HepG2 (cell line): ENCODE measurements around the gene MAN1B1. TPM values are rescaled to one million over a fixed set of nuclear protein-coding genes. Genes with fewer than 3 reads are reported as not detected.
A peak's percentile ranks its signal among the peaks of the same experiment; 100 is the strongest.

Experiments
- BCL6 ChIP-seq: IDR thresholded peaks from 2 replicates; pipeline ENCODE4 v1.6.1; 2016; ENCODE audit warnings: missing genetic modification reagents, missing compliant biosample characterization
- HMGA1 ChIP-seq: sonication (generic); formaldehyde crosslinking; conservative IDR thresholded peaks from 2 replicates; pipeline ENCODE4 v1.4.0; 2020; ENCODE audit warnings: missing genetic modification reagents
- MATR3 ChIP-seq: sonication (generic); formaldehyde crosslinking; IDR thresholded peaks from 2 replicates; pipeline ENCODE4 v1.4.0; 2020; ENCODE audit warnings: missing genetic modification reagents
- MAZ ChIP-seq, 2 experiments: sonication (generic) in 1 of 2; formaldehyde crosslinking in 1 of 2; IDR thresholded peaks; 2 replicates each; pipeline versions ENCODE4 v1.5.0 to v1.6.1; 2012 to 2020; ENCODE audit warnings: low read depth in 2 of 2, mild to moderate bottlenecking in 2 of 2, borderline replicate concordance in 1 of 2, improper control_type of control experiment in 1 of 2, low read length in 1 of 2, missing genetic modification reagents in 1 of 2, moderate library complexity in 1 of 2
- NR1H2 ChIP-seq: sonication (generic); formaldehyde crosslinking; IDR thresholded peaks from 2 replicates; pipeline ENCODE4 v1.8.1; 2022; ENCODE audit warnings: low read depth, missing genetic modification reagents, borderline replicate concordance
- PHF8 ChIP-seq: sonication (generic); formaldehyde crosslinking; IDR thresholded peaks from 2 replicates; pipeline ENCODE4 v1.5.0; 2020; ENCODE audit warnings: missing genetic modification reagents
- SMC3 ChIP-seq: IDR thresholded peaks from 2 replicates; pipeline ENCODE4 v1.6.1; 2011; ENCODE audit warnings: low read length, improper control_type of control experiment
- SOX13 ChIP-seq, 3 experiments: fragments of 450-650 bp in 1 of 3; sonication (generic) in 1 of 3; formaldehyde crosslinking in 1 of 3; IDR thresholded peaks in 2 of 3; conservative IDR thresholded peaks in 1 of 3; 2 replicates each; pipeline versions ENCODE4 v1.5.0 to v1.6.1; 2016 to 2020; ENCODE audit warnings: antibody characterized with exemption in 1 of 3, mild to moderate bottlenecking in 1 of 3, missing compliant biosample characterization in 1 of 3, missing genetic modification reagents in 1 of 3, moderate library complexity in 1 of 3
- SP4 ChIP-seq: sonication (generic); formaldehyde crosslinking; IDR thresholded peaks from 2 replicates; pipeline ENCODE4 v1.8.1; 2023; ENCODE audit warnings: mild to moderate bottlenecking, missing genetic modification reagents
- SP5 ChIP-seq: IDR thresholded peaks from 2 replicates; pipeline ENCODE4 v1.6.1; 2016; ENCODE audit warnings: low read depth, borderline replicate concordance
- SRSF4 ChIP-seq: fragments of 200-400 bp; formaldehyde crosslinking; IDR thresholded peaks from one replicate; pipeline ENCODE4 v1.6.1; 2018; ENCODE audit warnings: mild to moderate bottlenecking, low read depth, low read length, moderate library complexity; ENCODE audit not compliant: poor library complexity, severe bottlenecking
- TEAD3 ChIP-seq: optimal IDR thresholded peaks from 2 replicates; pipeline ENCODE3; 2016; ENCODE audit warnings: borderline replicate concordance
- TP53 ChIP-seq: sonication (generic); formaldehyde crosslinking; conservative IDR thresholded peaks from 2 replicates; pipeline ENCODE4 v1.4.0; 2020; ENCODE audit warnings: missing genetic modification reagents
- ZBTB8A ChIP-seq: sonication (generic); formaldehyde crosslinking; IDR thresholded peaks from 2 replicates; pipeline ENCODE4 v1.4.0; 2020; ENCODE audit warnings: mild to moderate bottlenecking, low read depth, missing genetic modification reagents, borderline replicate concordance
- ZFP90 ChIP-seq: sonication (generic); formaldehyde crosslinking; IDR thresholded peaks from 2 replicates; pipeline ENCODE4 v1.8.0; 2022; ENCODE audit warnings: missing genetic modification reagents, mild to moderate bottlenecking, inconsistent platforms, borderline replicate concordance
- ZFY ChIP-seq: sonication (generic); formaldehyde crosslinking; IDR thresholded peaks from 2 replicates; pipeline ENCODE4 v1.4.0; 2020; ENCODE audit warnings: missing genetic modification reagents
- ZMYM2 ChIP-seq: sonication (generic); formaldehyde crosslinking; IDR thresholded peaks from 2 replicates; pipeline ENCODE4 v1.8.0; 2022; ENCODE audit warnings: mild to moderate bottlenecking, missing genetic modification reagents
- ZNF275 ChIP-seq: sonication (generic); formaldehyde crosslinking; IDR thresholded peaks from 2 replicates; pipeline ENCODE4 v1.8.0; 2022; ENCODE audit warnings: missing genetic modification reagents, mild to moderate bottlenecking, inconsistent platforms, borderline replicate concordance
- ZNF280B ChIP-seq: sonication (generic); formaldehyde crosslinking; IDR thresholded peaks from 2 replicates; pipeline ENCODE4 v1.5.0; 2020; ENCODE audit warnings: missing genetic modification reagents, mild to moderate bottlenecking, borderline replicate concordance
- ZNF367 ChIP-seq: sonication (generic); formaldehyde crosslinking; IDR thresholded peaks from 2 replicates; pipeline ENCODE4 v1.4.0; 2020; ENCODE audit warnings: missing genetic modification reagents, borderline replicate concordance
- ZNF484 ChIP-seq: sonication (generic); formaldehyde crosslinking; IDR thresholded peaks from 2 replicates; pipeline ENCODE4 v1.5.1; 2020; ENCODE audit warnings: mild to moderate bottlenecking, low read depth, missing genetic modification reagents, borderline replicate concordance
- ZNF660 ChIP-seq: sonication (generic); formaldehyde crosslinking; IDR thresholded peaks from 2 replicates; pipeline ENCODE4 v1.5.1; 2020; ENCODE audit warnings: mild to moderate bottlenecking, low read depth, missing genetic modification reagents, borderline replicate concordance
- ZNF766 ChIP-seq: sonication (generic); formaldehyde crosslinking; IDR thresholded peaks from 2 replicates; pipeline ENCODE4 v1.5.0; 2020; ENCODE audit warnings: missing genetic modification reagents, borderline replicate concordance
- ZUFSP ChIP-seq: sonication (generic); formaldehyde crosslinking; IDR thresholded peaks from 2 replicates; pipeline ENCODE4 v1.9.0; 2021; ENCODE audit warnings: missing genetic modification reagents, mild to moderate bottlenecking, borderline replicate concordance
- polyA plus RNA-seq, 8 experiments: library from polyadenylated mRNA; depleted of rRNA in 3 of 8; stranded (reverse) in 7 of 8; unstranded in 1 of 8; fragments of >200 nt; fragmentation: Illumina TruSeq in 4 of 8; extraction: Trizol in 4 of 8; gene quantifications; 2 replicates each; pipeline versions ENCODE4 v1.2.1 to v1.2.3, GENCODE V29; 2011 to 2016; ENCODE audit warnings: low read depth in 4 of 8, missing spikeins in 1 of 8, mixed read lengths in 1 of 8; ENCODE audit not compliant: insufficient read depth in 1 of 8
- total RNA-seq, 5 experiments: library from RNA; depleted of rRNA; stranded (reverse); fragments of >200 nt; fragmentation: Illumina TruSeq; extraction: Trizol; gene quantifications; 2 replicates each; pipeline ENCODE4 v1.2.3, GENCODE V29; 2016; ENCODE audit warnings: low read depth in 1 of 5

Gene MAN1B1
- total and polyA plus RNA-seq, 2 of the 13 experiments (the other 11 are each of a cell fraction or from before 2014, with no cell fraction given): 48.9 to 59.5 TPM

DNA sequence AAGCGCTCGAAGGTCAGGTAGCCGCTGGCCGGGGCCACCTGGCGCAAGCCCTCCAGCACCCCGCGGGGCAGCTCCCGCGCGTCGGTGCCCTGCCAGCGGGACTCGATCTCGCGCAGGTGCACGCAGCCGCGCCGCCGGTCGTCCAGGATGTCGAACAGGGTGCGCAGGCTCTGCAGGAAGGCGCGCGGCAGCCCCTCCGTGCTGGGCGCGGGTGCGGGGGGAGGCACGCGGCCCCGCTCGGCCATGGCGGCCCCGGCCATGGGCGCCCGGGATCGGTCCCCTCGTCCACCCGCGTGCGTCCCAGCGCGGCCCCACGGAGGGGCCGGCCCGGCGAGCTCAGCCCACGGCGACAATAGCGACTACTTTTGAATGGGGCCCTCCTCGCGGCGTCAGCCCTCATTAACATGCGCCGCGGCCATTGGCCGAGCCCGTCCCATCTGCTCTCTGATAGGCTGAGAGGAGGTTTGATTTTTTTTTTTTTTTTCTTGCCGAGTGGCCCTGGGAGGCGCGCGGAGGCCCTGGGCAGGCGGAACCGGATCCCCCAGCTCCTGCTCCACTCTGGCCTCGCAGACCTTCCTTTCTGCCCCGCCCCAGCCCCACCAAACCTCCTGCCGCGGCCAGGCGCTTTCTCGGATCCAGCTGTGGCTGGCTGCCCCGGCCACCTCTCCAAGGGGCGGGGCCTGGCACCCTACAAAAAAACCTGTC lies 16.4 kb upstream of the MAN1B1 start, which contains the start of gene SAPCD2 (continued):
- no peak for TF ChIP-seq ZFP90 (CRISPR knock-in tag)
- TF ChIP-seq ZUFSP (CRISPR knock-in tag): no peak
- TF ChIP-seq SMC3: no peak
- no peak for TF ChIP-seq ZNF660 (CRISPR knock-in tag)
- TF ChIP-seq SP4 (CRISPR knock-in tag): 0 out of 2 replicates have a peak, but pooled peaks have one; percentile 27
- no peak for TF ChIP-seq HMGA1 (CRISPR knock-in tag)
- no peak for TF ChIP-seq ZNF280B (CRISPR knock-in tag)
- no peak for TF ChIP-seq TP53
- no peak for TF ChIP-seq ZBTB8A (CRISPR knock-in tag)
- TF ChIP-seq MAZ (IDR thresholded peaks at IDR 0.05; ENCODE audit: borderline replicate concordance, low read depth, low read length): no peak; the same call in none of the 2 replicates
- TF ChIP-seq MAZ (CRISPR knock-in tag; IDR thresholded peaks at IDR 0.05; ENCODE audit: low read depth): no peak; the same call in 1 of the 2 replicates
- TF ChIP-seq BCL6 (CRISPR knock-in tag): no peak
- peak; percentile 60; the same call in 1 of the 2 replicates for TF ChIP-seq ZFY (CRISPR knock-in tag)
- TF ChIP-seq ZMYM2 (CRISPR knock-in tag): 0 out of 2 replicates have a peak, but pooled peaks have one; percentile 37
- TF ChIP-seq ZNF484 (CRISPR knock-in tag): no peak
- TF ChIP-seq NR1H2 (CRISPR knock-in tag): no peak
- no peak for TF ChIP-seq MATR3 (CRISPR knock-in tag)
- no peak for TF ChIP-seq SOX13 (IDR thresholded peaks at IDR 0.05)
- no peak for TF ChIP-seq SOX13 (CRISPR knock-in tag; conservative IDR thresholded peaks at IDR 0.05 in 1 of 2, IDR thresholded peaks at IDR 0.05 in 1 of 2)
- 0 out of 2 replicates have a peak, but pooled peaks have one; percentile 22 for TF ChIP-seq ZNF275 (CRISPR knock-in tag)
- peak; percentile 65; the same call in 1 of the 2 replicates for TF ChIP-seq PHF8 (CRISPR knock-in tag)
- TF ChIP-seq SRSF4: no peak
- TF ChIP-seq SP5 (CRISPR knock-in tag): peak; percentile 56; the same call in 1 of the 2 replicates
- TF ChIP-seq ZNF367 (CRISPR knock-in tag): no peak
- no peak for TF ChIP-seq ZNF766 (CRISPR knock-in tag)
- no peak for TF ChIP-seq TEAD3
